ENCODE measurements around the gene CEP131.
"Not testable (repeated sequence)": the region's sequence is repeated elsewhere in the genome, so short reads cannot be mapped to it uniquely, and the experiment has no call there.

The CEP131 gene

DNA sequence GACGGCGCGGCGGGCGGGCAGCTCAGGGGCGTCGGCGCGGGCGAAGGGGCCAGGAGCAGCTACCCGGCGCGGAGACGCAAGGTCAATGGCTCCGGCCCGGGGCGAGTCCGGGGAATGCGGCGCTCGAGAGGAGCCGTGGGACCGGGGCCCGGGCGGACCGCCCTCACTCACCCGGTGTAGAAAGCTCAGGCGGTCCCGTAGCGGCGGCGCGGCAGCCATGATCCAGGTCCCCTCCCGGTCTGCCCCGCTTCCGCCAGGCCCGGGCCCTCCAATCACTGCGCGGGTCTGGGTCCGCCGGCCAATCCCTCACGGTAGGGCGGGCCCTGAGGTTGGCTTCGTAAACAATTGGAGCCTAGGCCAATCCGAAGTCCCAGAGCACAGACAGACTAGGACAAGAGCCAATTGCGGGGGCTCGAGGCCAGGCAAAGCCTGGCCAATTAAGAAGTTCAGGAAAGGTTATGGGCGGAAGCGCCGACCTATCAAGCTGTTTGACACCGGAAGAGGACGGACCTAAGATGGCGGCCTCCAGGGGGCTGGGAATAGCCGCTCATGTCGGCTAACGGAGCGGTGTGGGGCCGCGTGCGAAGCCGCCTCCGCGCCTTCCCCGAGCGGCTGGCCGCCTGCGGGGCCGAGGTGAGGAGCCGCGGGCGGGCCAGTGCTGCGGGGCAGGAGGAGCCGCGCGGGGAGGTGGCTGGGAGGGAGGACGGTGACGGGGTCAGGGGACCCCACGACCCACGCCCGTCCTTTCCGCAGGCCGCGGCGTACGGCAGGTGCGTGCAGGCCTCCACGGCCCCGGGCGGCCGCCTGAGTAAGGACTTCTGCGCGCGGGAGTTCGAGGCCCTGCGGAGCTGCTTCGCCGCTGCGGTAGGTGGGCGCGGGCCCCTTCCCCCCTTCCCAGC, 16.3 kb upstream of the CEP131 start, which contains the start of the genes NDUFAF8 and TEPSIN:
Gene NDUFAF8, plus strand, starts transcription at position 504 of the 899 bp plus-strand sequence. Its CDS starts 46 bp downstream, at position 550.
Gene TEPSIN, minus strand, starts transcription at position 241 of the 899 bp plus-strand sequence. Its CDS starts 22 bp downstream, at position 219.
- peak; percentile 79 for DNase-seq (ENCODE audit: low read depth)

DNA sequence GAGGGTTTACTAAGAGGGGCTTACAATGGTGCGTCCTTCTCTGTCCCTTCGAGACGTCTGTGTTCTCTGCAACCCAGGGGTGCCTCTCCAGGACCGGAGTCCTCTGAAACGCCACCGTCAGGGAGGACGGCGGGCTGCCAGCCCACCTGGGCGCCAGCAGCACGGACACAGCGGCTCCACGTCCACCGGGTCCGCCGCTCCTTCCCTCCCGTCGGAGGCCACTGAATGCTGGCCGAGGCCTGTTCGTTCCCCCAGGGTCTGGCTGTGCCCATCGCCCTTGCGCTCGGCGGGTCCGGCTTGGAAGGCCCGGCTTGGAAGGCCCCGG, 15.7 kb upstream of the CEP131 start:
- DNase-seq (ENCODE audit: low read depth) = no peak

DNA sequence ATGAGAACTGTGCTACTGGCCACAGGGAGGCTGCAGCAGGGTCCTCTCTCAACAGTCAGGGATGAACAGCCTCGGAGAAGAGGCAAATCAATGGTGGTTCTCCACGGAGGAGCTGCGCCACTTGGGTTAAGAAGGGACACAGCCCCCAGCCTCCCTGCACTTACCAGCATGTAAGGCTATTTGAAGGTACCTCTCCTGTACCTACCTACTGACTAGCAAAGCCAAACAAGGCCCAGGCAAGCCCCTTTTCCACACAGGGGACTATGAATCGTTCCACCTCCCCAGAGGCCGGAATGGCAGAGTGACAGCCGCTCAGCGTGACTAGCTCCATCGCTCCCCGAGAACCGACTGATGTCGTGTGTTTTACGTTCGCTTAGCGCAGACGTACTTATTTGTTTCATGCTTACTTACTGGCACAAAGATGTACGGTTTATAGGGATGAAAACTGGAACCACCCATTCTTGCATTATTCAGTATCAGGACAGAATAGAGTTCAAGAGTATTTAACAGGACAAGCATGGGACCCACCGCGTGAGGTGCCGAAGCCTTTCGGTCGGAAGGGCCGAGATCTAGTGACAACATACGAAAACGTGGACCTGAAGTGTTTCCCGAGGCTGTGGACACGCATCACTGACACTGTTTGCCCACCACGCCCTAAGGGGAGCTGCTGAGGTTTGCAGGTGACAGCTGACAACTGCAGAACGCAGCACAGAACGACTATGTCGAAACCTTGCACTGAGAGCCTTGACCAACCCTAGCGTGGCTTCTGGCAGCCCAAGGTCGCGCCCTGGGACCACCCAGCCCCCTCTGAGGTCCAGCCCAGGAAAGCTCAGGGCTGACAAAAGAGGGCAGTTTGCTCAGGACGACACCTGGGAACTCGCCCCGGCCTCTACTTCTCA, 15.1 kb upstream of the CEP131 start:
- no peak for DNase-seq (ENCODE audit: low read depth)

DNA sequence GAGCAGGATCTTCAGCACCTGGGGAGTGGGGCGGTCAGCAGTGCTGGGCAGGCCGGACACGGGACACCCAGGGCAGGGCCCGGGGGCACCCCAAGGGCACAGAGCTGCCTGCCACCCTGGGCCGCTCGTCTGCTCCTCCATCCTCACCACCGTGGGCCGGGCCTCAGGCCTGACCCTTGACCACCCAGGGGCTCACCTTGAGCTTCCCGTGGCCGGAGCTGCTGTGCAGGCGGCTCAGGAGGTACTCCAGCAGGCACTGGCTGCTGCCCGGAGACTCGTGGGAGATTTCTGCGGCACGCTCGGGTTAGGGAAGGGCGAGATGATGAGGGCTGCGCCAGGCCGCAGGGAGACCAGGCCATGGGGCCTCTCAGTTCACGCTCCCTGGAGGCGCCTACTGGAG, 14.0 kb upstream of the CEP131 start:
- DNase-seq (ENCODE audit: low read depth) = no peak

DNA sequence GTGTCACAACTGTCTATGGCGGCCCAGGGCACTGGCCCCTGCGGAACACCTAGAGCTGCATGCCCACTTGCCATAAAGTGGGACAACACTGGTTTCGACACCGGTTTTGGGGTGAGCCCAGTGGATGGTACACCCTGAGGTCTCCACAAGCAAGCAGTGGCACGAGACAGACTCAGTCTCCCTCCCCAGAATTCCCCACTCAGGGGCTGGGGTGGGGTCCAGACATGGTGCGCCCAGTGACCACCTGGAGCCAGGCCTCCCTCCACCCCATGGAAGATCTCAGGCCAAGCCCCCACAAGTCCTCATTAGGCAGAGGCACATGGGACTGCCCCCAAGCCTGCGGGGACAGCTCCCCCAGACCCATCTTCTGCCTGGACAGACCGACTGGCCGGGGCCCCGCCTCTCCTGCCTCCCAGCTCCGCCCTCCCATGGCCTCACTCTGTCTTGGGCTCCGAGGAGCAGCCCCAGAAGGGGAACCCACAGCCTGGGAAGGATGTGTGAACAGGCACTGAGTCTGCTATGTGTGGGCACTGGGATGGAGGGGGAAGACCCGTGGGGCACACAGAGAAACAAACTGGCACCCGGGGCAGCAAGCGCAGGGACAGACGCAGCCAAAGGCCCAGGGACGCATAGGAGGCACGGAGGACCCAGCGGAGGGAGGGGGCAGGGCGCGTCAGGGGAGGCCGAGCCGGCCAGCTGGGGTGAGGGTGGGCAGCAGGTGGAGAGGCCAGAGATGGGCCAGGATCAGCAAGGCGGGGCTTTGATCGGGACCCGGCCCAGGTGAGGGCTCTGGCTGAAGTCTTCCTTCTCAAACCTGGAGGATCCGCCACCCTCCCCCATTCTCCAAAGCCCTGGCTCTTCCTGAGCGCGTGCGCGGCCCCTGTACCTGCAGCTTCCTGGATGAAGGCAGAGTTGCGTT, 13.3 kb upstream of the CEP131 start:
- no peak for DNase-seq (ENCODE audit: low read depth)

DNA sequence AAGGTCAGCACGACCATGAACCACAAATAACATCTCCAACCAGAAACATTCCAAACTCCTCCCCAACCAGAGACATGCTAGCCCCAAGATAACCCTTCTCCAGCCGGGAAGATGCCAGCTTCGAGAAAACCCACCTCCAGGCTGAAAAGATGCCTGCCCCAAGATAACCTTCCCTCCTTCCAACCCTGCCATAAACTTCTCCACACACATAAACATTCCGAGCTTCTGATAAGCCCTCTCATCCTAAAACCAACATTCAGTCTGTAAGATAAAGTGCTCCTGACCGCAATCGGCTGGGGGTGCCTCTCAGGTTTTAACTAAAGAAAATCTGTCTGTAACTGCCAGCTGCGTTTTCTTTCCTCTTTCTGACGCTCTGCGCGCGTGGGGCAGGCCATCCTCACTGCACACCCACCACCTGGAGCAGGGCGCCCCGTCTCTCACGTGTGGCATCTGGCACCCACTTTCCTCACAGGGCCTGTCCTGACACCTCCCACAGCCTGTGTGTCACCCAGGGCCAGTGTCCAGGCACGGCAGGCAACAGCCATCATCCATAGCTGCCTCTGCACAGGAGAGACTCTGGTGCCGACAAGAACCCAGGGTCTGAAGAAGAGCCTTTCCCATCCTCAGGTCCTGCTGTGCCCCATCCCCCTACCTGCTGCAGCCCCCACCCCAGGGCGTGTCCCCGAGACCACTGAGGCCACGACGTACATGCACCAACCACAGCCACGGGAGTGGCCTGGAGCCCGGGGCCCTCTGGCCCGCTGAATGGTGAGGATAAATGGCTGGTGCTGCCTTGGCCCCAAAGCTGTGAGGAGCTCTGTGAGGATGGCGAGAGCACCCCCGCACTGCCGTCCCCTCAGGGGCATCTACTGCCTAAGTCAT, 12.4 kb upstream of the CEP131 start:
- DNase-seq (ENCODE audit: low read depth) = no peak

DNA sequence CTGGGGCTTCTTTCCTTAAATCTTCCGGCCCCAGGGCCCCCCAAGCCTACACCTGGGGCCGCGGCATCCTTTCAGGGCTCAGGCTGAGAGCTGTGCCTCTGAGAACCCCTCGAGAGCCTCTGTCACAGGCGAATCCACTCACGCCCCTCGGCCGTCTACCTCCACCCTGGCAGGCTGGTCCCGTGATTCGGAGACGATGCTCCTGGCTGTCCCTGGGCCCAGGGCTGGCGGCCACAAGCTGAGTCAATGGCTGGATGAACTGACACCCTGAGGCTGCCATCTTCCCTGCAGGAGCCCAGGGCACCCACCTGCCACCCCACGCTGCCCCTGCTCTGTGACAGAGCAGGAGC, 11.7 kb upstream of the CEP131 start:
- no peak for DNase-seq (ENCODE audit: low read depth)

DNA sequence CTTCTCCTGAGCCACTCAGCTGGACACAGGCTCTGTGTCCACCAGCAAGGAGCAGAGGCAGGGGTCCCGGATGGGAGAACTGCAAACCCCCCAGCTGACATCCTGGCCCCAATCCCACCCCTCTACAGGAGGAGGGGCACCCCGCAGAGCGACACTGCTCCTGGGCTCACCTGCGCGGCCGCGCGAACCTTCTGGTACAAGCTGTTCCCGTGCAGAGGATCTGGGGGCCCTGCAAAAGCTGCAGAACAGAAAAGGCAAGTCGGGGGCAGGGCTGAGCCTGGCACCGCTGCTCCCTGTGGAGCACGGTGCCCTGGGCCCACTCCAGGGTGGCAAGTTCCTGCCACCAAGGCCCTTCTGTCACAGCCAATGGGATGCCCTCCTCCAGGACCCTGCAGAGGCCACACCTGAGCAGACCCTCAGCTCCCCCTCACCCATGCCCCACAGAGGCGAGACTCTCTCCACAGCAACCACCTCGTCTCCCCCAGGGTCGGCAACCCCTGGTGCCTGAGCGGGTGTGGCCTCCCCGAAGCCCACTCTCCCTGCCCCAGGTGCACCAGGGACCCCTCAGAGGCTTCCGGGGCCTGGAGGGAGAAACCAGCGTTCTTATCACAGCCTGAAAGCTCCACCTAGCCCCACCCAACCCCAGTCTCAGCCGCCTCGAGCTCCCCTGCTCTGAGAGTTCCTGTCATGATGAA, 11.2 kb upstream of the CEP131 start:
- DNase-seq (ENCODE audit: low read depth) = no peak

DNA sequence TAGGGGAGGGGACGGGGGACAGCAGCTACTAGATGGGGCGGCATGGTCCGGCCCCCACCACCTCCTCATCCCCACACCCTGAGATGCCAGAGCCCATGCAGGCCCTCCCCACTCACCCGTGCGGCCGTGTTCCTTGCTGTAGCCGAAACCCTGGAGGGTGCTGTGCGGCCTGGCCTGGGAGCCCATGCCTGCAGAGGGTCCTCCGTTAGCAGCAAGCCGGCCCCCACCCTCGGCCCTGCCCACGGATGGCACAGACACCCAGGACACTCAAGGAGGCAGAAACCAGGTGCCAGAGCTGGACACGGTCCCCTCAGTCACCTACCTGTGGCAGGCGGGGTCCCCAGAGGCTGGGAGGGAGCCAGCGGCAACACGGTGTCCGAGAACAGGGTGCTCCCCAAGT, 10.6 kb upstream of the CEP131 start:
- no peak for DNase-seq (ENCODE audit: low read depth)

DNA sequence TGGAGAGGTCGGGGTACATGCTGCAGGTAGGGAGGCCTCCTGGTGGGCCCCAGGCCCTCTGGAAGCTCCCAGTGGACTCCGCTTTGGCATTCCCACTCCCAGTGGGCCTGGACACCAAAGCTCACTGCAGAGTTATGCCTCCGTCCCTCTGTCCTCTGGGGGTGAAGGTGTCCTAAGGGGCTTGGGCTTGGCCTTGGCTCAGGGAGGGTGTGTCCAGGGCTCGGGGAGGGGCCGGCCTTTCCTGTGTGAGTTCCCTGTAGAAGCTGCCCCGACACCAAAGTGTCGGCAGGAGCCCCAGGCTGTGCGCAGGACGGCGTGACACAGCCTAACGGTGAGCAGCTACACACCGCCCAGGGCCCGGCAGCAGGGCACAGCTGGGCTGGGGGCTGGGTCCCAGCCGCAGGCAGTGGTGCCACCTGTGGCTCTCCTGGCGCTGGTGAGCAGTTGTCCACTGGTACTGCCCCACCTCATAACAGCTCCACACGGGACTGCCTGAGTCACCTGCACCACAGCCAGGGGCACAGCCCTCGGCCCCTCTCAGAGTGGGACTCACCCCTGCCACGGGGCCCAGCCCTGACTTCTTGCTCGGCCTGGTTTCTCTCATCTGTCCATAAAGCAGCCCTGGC, 10.0 kb upstream of the CEP131 start:
- no peak for DNase-seq (ENCODE audit: low read depth)

DNA sequence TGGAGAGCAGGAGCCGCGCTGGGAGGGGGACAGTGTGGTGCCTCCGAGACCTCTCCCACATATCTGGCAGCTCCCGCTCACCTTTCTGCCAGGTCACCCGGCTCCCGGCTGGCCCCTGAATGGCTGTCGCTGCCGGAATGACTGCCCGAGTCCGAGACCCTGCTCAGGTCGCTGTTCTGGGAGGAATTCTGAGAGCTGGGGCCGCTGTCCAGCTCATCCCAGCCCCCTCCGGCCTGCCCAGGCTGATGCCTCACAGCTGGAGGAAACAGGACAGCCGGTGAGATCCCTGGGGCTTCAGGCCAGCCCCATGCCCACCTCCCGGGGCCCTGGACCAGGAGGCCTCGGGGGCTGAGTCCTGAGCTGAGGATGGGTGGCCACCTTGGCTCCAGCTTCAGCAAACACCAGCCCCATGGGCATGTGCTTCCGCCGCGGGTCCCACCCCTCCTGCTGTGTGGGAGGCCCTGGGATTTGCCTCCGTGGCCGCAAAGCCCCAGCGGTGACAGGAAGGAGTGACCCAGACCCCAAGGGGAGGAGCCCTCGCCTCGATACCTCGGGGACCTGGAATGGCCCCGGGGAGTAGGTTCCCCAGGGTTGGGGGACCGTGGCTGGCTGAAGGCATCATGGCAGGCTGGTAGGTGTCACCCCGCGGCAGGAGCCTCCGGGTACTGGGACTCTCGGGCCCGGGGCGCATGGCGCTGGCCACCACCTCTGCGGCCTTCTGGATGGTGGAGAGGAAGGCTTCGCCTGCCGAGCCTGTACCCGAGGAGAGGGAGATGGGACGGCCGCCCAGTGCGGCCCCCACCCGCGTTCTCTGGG, 9.2 kb upstream of the CEP131 start:
- no peak for DNase-seq (ENCODE audit: low read depth)

DNA sequence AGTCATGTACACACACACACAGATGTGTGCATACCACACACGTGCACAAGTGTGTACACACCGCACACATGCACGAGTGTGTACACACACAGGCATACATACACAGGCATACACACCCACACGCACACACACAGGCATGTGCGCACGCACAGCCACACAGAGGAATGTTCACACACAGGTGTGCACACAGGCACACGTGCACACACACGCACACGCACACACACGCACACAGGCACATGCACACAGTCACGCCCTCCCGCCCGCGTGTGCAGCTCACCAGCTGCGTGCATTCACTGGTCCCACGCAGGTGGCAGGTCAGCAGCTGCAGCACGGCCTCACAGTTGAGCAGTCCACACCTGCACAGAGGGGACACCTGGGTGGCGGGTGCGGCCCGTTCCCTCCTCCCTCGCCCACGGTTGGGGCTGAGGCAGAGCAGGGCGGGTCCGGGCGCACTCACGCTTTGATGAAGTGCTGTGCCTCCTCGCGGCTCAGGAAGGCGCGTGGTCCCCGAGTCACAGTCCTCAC, 8.4 kb upstream of the CEP131 start:
- DNase-seq (ENCODE audit: low read depth) = no peak

DNA sequence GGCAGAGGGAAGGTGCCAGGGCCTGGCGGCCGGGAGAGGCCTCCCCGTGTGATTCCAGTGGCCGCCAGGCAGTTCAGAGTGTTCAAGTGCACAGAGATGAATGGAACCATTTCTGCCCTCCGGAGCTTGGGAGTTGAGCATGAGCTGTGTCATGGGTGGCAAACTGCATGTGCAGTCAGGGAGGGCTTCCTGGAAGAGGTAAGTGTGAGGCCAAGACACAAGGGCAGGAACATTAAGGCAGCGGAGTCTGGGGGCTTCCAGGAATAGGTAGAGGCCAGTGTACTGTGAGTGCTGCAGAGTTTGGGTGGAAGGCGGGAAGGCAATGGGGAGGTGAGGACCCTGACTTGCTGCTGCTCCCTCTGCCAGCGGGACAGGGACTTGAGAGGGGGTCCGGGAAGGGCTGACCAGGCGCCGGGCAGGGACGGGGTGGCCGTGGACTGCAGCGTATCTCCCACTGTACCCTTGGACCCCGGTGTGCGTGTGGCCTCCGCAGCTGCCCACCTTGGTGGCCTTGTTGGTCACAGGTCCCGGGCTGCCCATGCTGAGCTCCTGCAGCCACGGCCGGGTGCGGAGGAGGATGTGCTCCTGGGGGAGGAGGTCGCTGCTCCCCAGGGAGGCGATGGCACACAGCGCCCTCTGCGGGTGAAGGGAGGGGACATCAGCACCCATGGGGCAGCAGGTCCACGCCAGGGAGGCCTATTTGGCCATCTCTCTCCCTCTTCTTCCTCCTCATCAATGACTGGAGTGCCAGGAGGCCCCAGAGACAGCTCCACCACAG, 7.5 kb upstream of the CEP131 start:
- DNase-seq (ENCODE audit: low read depth) = no peak

DNA sequence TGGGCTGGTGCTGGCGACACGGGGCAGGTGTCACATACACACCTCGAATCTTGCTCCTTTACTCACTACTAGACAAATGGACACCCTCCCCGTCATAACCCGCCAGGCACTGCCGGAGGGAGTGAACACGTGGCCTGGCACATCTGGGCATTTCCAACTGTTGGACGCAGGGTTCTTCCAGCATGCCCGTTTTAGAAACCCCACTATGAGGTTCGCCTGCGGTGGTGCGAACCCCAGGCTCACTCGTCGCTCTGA, 6.8 kb upstream of the CEP131 start:
- DNase-seq (ENCODE audit: low read depth) = no peak

DNA sequence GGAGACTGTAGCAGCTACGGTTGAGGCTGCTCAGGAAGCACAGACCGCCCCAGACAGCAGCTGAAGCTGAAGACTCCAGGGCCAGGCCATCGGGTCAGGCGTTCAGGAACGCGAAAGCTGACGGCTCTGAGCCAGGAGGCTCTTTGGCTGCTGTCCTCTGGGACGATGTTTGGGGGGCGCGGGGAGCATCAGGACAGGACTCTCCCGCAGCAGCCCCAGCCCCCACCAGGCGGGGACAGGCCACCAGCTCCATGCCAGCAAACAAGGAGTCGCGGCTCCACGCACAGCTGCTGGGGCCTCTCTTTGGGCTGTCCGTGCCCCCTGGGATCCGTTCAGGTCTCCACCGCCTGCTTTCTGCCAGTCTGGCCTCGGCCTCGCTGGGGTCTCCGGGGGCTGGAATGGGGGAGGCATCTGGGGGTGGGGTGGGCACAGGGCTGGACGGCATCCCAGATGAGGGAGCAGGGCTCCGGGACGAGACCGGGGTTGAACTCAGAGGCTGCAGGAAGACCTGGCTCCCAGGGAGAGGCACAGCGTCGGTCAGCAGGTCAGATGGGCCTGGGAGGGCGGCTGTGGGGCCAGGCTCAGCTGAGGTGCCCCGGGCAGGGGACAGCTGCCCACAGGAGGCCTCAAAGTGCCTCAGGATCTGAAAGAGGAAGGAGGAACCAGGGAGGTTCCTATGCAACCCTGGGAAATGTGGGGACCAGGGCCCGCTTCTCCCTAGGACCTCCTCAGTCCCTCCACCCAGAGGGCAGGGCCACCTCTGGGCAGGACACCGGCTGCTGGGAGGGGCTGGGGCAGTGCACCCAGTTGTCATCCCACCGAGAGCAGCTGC, 6.3 kb upstream of the CEP131 start:
- no peak for DNase-seq (ENCODE audit: low read depth)

DNA sequence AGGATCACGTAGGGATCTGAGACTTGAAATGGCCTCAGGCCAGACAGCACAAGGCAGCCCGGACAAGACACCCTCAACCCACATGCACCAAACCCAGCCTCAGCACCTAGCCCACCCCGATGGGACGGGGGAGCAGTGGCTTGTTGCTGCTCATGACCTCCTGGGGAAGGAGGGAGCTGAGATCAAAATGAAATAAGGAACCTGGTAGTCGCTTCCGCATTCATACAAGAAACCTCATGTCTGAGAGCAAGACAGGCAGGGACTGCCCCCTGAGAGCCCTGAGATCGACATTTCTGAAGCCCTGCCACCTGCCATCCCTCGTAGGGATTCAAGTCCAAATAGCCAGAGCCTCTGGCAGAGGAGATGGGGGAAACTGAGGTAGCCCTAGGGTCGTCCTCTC, 5.7 kb upstream of the CEP131 start:
- no peak for DNase-seq (ENCODE audit: low read depth)

DNA sequence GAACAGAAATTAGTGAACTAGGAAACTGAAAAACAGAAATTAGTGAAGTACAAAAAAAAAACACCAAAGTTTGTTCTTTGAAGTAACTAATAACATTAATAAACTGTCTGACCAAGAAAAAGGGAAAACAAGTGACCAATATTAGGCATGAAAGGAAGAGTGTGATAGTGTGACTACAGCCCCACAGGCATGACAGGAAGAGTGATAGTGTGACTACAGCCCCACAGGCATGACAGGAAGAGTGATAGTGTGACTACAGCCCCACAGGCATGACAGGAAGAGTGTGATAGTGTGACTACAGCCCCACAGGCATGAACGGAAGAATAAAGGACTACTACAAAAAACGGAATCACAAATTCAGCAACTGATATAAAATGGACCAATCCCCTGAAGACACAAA, 4.9 kb upstream of the CEP131 start:
- not testable (repeated sequence) for DNase-seq (ENCODE audit: low read depth)
